Right lobe of liver (tissue), 6 donors: ENCODE results near the gene TCF12. TPM values are rescaled to one million over a fixed set of nuclear protein-coding genes. Genes with fewer than 3 reads are reported as not detected.
A peak's percentile ranks its signal among the peaks of the same experiment; 100 is the strongest.

Source experiments
- ATAC-seq, 4 donors: fragments of 200-7000 bp; cut with Tn5 transposase; one replicate each; pipeline ENCODE4 v1.9.1; 2020; ENCODE audit warnings: mild to moderate bottlenecking in 4 of 4, moderate library complexity in 4 of 4
- DNase-seq, 3 donors: peaks; one replicate each; pipeline ENCODE4 v3.0.0-alpha.2; 2020
- H3K27ac ChIP-seq, 3 donors: fragments of 200-600 bp; one replicate each; pipeline ENCODE4 v1.8.0; 2022
- H3K27me3 ChIP-seq, 2 donors: fragments of 200-600 bp; one replicate each; pipeline ENCODE4 v1.8.0; 2022
- H3K36me3 ChIP-seq, 4 donors: fragments of 200-600 bp; sonication (generic) in 1 of 4; one replicate each; pipeline versions ENCODE4 v1.5.1 to v1.8.0; 2017 to 2022; ENCODE audit warnings: control low read depth in 1 of 4
- H3K4me1 ChIP-seq, 4 donors: fragments of 200-600 bp; sonication (generic) in 1 of 4; one replicate each; pipeline versions ENCODE4 v1.5.1 to v1.8.0; 2017 to 2022; ENCODE audit warnings: control low read depth in 1 of 4
- H3K4me3 ChIP-seq, 3 donors: fragments of 200-600 bp; one replicate each; pipeline ENCODE4 v1.8.0; 2022
- H3K9me3 ChIP-seq, 4 donors: fragments of 200-600 bp; sonication (generic) in 1 of 4; one replicate each; pipeline versions ENCODE4 v1.5.1 to v1.8.0; 2017 to 2022; ENCODE audit warnings: control low read depth in 1 of 4
- POLR2A ChIP-seq: fragments of 450-650 bp; IDR thresholded peaks from one replicate; pipeline ENCODE4 v1.6.1; 2017; ENCODE audit warnings: antibody characterized with exemption, mild to moderate bottlenecking
- WGBS: methylation state at CpG from one replicate; pipeline ENCODE4 v1.1.6; 2018; ENCODE audit warnings: low coverage, low lambda C conversion rate; ENCODE audit not compliant: insufficient coverage; ENCODE audit errors: missing lambda C conversion rate; 5-methylcytosine and 5-hydroxymethylcytosine counted together
- intact Hi-C, 2 donors: fragments of 100-400 bp; cut with DNase I; formaldehyde crosslinking; loops; one replicate each; pipeline versions ENCODE4 v1.11.2 to v1.14.1; 2022
- total RNA-seq, 6 experiments: library from RNA; depleted of rRNA in 2 of 6; stranded (reverse); fragments of >200 nt in 2 of 6; fragmentation: NEBNext Ultra II Directional in 3 of 6; extraction: Animal tissue kit (Norgen Biotek cat#: 25700) in 3 of 6; gene quantifications; one replicate each; pipeline versions ENCODE4 v1.1.0 to v1.2.4, GENCODE V29; 2016 to 2023
- TF ChIP-seq, protein P1 (sequence below), 4 donors: fragments of 200-600 bp in 3 of 4; fragments of 450-650 bp in 1 of 4; IDR thresholded peaks; one replicate each; pipeline versions ENCODE4 v1.5.1 to v1.8.0; 2016 to 2022; ENCODE audit warnings: antibody characterized with exemption in 4 of 4, mild to moderate bottlenecking in 2 of 4
- donor health status: DM: no; HTN: yes; CAD: no.
- donor health status: DM: no; HTN: no; CAD: no.
- donor health status: DM: no; HTN: no; CAD: no.
- donor health status: DM: no; HTN: yes; CAD: no.
- donor health status: DM: no; HTN: yes; CAD: no.

Gene TCF12
- total RNA-seq, 6 experiments from 2014 or later, result 28.9 to 41.9 (median 35.3) TPM

DNA sequence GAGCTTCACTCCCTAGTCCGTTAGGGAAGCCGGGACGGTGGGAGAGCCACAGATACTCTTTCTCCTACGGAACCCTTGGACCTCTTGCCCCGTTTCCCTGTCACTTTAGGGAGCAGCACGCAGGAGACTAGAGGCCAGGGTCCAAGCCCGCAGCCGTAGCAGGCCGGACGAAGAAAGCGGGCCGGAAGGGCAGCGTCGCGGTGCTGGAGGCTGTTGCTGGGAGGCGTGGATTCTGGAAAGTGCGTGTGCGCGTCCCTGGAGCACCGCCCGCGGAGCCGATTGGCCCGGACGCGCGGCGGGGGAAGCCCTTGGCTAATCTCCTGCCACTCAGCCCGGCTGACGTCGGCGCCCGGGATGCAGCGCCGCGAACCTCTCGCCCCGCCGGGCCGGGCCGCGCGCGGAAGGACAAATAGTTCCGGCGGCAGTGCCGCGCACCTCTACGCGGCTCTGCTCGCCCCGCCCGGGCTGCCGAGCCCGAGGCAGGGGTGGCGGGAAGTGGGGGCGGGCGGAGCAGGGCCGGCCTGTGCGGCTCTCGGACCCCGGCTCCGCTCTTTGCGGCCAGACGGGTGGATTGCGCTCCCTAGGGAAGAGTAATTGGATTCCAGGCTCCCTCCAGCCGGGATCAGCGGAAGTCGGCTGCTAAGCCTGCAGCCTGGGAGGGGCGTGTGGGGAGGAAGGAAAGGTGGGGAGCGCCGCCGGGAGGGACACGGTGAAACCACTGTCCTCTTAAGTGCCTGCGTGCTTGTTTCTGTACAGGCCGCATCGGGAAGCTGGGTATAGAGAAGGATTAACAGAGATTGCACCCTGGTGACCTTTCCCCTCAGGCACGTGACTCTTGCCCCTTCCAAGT lies 31.3 kb upstream of the TCF12 start:
- peaks cover 0 to 12% (median 4%) of the 10 kb centered on the region in 4 donors for H3K4me1 ChIP-seq
- ATAC-seq (peak; percentile 95 to 96 (median 96)), DNase-seq (peak; percentile 96 to 97 (median 97))
- no peaks in the 10 kb centered on the region for H3K9me3 ChIP-seq
- peak; percentile 91 for TF ChIP-seq POLR2A
- TF ChIP-seq, protein P1, sequence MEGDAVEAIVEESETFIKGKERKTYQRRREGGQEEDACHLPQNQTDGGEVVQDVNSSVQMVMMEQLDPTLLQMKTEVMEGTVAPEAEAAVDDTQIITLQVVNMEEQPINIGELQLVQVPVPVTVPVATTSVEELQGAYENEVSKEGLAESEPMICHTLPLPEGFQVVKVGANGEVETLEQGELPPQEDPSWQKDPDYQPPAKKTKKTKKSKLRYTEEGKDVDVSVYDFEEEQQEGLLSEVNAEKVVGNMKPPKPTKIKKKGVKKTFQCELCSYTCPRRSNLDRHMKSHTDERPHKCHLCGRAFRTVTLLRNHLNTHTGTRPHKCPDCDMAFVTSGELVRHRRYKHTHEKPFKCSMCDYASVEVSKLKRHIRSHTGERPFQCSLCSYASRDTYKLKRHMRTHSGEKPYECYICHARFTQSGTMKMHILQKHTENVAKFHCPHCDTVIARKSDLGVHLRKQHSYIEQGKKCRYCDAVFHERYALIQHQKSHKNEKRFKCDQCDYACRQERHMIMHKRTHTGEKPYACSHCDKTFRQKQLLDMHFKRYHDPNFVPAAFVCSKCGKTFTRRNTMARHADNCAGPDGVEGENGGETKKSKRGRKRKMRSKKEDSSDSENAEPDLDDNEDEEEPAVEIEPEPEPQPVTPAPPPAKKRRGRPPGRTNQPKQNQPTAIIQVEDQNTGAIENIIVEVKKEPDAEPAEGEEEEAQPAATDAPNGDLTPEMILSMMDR (IDR thresholded peaks at IDR 0.05), result peak in 1 of 4 donors; percentile 10
- no peaks in the 10 kb centered on the region for H3K27me3 ChIP-seq
- under 1% methylated on average over 35 of the region's 78 CpGs for WGBS
- no peaks in the 10 kb centered on the region for H3K36me3 ChIP-seq
- peak overlapping the region; percentile 97 to 99 (median 98) for H3K27ac ChIP-seq
- H3K4me3 ChIP-seq, result peak overlapping the region; percentile 66 to 80 (median 78)
- intact Hi-C loops, result no loop called here

DNA sequence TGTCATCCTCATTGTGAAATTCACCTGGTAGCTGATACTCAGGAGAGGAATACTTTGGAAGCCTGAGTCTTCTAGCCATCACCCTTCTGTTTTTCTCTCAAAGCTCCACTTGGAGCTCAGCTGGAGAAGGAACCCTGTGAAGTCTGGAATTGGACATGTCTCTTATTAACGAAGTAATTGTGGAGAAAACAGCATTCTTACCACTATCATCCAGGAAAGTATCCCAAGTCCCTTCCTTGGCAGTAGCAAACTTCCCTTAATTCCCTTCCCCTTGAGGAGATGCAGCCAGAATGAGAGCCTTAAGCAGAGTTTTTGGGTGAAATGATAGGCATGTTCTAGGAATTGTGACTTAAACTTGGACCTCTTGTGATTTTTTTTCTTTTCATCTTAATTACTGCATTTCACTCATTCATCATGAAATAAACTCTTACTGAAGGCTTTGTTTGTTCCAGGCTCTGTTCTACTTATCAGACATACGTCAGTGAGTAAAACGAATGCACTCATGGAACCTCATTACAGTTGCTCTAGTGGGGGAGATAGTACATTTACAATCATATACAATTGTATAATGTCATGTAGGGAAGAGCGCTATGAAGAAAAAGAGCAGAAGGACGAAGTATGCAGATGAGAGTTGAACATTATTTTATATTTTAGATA lies 30.5 kb upstream of the TCF12 start:
- WGBS, result 39% methylated on average over 5 of the region's 5 CpGs
- intact Hi-C loops, result no loop called here
- no peaks in the 10 kb centered on the region for H3K9me3 ChIP-seq
- TF ChIP-seq POLR2A, result no peak
- TF ChIP-seq, protein P1 (IDR thresholded peaks at IDR 0.05), result no peak
- no peaks in the 10 kb centered on the region for H3K36me3 ChIP-seq
- DNase-seq, result no peak
- H3K27ac ChIP-seq, result peak overlapping the region; percentile 97 to 99 (median 98)
- H3K4me1 ChIP-seq, result peaks cover 0 to 12% (median 4%) of the 10 kb centered on the region in 4 donors
- no peaks in the 10 kb centered on the region for H3K27me3 ChIP-seq
- peak overlapping the region; percentile 66 to 80 (median 78) for H3K4me3 ChIP-seq
- no peak for ATAC-seq

DNA sequence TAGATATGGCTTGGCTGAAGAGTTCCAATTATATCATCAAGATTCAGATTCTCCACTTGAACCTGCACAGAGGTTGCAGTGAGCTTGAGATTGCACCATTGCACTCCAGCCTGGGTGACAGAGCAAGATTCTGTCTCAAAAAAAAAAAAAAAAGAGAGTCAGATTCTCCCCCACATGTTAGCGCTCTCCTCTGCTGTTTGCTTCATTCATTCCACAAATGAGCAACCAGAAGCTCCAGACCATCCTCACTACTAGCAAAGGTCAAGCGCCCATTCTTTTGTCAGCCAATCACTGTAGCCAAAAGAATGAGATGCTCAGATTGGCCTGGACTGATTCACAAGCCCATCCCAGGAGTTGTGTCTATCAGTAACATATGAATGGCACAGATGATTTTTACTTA lies 28.4 kb upstream of the TCF12 start:
- Histone ChIP-seq H3K27ac (no peak overlapping the region), H3K36me3 (no peaks in the 10 kb centered on the region), H3K4me1 (peaks cover 0 to 12% (median 4%) of the 10 kb centered on the region in 4 donors), H3K27me3 (no peaks in the 10 kb centered on the region), H3K9me3 (no peaks in the 10 kb centered on the region), H3K4me3 (no peak overlapping the region)
- ATAC-seq (no peak), DNase-seq (no peak)
- intact Hi-C loops, result no loop called here
- whole genome bisulfite sequencing, result 100% methylated on average over 1 of the region's 2 CpGs
- TF ChIP-seq, protein P1 (IDR thresholded peaks at IDR 0.05), result no peak
- no peak for TF ChIP-seq POLR2A

DNA sequence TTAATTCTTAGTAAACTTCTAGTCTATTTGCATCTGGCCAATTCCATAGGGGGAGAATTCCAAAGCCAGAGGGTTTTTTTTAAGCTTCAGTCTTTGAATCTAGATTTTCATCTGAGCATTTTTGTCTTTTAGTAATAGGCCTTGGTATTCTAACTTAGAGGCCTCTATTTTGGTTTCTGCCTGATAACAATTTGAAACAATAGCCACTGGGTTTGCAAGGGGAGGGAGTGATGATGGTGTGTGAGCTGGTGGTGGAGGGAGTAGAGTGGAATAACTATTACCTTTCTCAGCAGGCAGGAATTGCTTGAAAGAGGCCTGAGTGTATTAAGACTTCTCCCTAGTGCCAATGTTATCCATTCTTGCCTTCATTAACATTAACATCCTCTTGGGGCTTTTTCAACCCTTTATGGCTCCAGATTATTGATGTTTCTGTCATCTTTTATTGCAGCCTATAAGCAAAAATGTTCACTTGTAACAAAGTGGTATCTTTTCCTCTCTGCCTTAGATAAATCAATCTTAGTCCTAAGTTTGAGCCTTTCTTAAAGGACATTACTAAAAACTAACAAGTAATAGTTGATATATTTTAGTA lies 26.5 kb upstream of the TCF12 start:
- ATAC-seq (no peak), DNase-seq (no peak)
- Histone ChIP-seq H3K27me3 (no peaks in the 10 kb centered on the region), H3K27ac (no peak overlapping the region), H3K9me3 (no peaks in the 10 kb centered on the region), H3K4me3 (no peak overlapping the region), H3K4me1 (peaks cover 0 to 12% (median 4%) of the 10 kb centered on the region in 4 donors), H3K36me3 (no peaks in the 10 kb centered on the region)
- TF ChIP-seq, protein P1 (IDR thresholded peaks at IDR 0.05), result no peak
- no peak for TF ChIP-seq POLR2A
- intact Hi-C loops, result no loop called here
